ENCODE results near the gene BASP1. TPM values are rescaled to one million over a fixed set of nuclear protein-coding genes. Genes with fewer than 3 reads are reported as not detected.

The BASP1 gene
- total RNA-seq, 4 donors from 2014 or later = 21.5 to 64.8 (median 26.7) TPM

DNA sequence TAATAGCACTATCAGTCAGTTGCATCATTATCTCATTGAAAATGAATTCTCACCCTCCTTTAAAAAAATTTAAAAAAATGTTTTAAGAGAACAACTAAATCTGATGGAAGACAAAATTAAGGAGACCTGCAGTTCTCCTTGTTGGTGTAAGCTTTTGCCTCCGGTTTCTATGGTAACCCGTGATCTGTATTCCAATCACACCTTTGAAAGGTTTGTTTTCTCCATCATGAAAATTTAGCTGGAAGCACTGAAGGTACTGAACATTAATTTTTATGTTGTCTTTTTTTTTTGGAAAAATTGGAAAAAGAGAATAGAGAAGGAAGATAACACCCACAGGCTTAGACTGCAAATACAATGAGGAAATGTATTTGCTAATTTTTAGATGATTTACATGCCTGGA lies 2.5 kb upstream of the BASP1 start:
- Histone ChIP-seq H3K27me3 (no peaks in the 10 kb centered on the region), H3K4me1 (no peaks in the 10 kb centered on the region), H3K36me3 (no peaks in the 10 kb centered on the region), H3K9me3 (no peaks in the 10 kb centered on the region), H3K4me3 (no peak overlapping the region), H3K27ac (no peak overlapping the region)
- TF ChIP-seq POLR2A (IDR thresholded peaks at IDR 0.05) = no peak
- TF ChIP-seq, protein P1, sequence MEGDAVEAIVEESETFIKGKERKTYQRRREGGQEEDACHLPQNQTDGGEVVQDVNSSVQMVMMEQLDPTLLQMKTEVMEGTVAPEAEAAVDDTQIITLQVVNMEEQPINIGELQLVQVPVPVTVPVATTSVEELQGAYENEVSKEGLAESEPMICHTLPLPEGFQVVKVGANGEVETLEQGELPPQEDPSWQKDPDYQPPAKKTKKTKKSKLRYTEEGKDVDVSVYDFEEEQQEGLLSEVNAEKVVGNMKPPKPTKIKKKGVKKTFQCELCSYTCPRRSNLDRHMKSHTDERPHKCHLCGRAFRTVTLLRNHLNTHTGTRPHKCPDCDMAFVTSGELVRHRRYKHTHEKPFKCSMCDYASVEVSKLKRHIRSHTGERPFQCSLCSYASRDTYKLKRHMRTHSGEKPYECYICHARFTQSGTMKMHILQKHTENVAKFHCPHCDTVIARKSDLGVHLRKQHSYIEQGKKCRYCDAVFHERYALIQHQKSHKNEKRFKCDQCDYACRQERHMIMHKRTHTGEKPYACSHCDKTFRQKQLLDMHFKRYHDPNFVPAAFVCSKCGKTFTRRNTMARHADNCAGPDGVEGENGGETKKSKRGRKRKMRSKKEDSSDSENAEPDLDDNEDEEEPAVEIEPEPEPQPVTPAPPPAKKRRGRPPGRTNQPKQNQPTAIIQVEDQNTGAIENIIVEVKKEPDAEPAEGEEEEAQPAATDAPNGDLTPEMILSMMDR (IDR thresholded peaks at IDR 0.05) = no peak
- no peak for DNase-seq
- intact Hi-C loops (cut with DNase I; ENCODE audit: low total_unique reads) = no loop called here

DNA sequence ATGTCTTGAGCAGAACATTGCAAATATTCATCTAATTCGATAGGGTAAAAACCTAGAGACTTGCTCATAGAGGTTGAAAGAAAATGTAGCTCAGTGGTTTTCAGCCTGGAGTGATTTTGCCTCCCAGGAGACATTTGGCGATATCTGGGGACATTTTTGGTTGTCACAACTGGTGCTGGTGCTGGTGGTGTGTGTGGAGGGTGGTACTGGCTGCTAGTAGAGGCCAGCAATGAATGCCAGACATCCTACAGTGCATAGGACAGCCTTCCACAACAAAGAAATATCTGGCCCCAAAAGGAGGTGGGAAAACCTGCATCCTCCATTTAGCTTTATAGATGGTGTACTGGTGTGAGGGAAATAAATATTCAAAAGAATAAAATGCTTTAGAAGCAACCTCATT lies 2.1 kb upstream of the BASP1 start:
- Histone ChIP-seq H3K4me1 (no peaks in the 10 kb centered on the region), H3K4me3 (no peak overlapping the region), H3K36me3 (no peaks in the 10 kb centered on the region), H3K27ac (no peak overlapping the region), H3K27me3 (no peaks in the 10 kb centered on the region), H3K9me3 (no peaks in the 10 kb centered on the region)
- TF ChIP-seq, protein P1 (IDR thresholded peaks at IDR 0.05) = no peak
- TF ChIP-seq POLR2A (IDR thresholded peaks at IDR 0.05) = no peak
- no peak for DNase-seq
- intact Hi-C loops (cut with DNase I; ENCODE audit: low total_unique reads) = no loop called here

DNA sequence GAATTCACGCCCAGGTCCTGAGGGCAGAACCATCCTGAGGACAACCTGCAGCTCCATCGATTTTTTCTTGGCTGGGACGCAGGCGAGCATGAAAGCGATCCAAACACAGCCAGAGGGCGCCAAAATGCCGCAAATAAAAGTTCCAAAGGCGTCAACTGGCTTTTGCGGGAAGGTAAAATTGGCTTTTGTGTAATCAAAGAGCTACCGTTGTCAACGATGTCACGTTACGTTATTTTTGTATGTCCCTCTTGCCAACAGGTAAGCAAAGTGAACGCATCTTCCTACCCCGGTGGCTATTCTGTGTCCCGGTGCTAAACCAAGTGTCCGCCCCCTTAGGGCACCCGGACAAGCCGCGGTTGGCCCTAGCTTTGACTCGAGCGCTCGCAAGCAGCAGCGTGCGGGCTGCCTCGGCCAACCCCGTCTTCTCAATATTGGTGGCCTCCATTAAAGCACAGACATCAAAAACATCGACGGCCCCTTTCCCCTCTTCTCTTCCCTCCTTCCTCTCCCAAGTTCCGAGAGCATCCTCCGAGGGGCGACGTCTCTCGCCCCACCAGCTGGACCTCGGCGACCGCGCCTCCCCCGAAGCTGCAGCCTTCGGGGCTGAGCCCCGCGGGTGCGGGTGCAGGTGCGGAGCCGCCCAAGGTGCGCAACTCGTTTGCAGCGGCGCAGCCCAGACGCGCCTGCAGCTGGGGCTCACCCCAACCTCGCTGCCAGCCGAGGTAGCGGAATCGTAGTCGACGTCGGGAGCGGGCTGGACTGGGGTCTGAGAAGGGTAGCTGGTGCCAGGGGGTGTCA lies 1.1 kb upstream of the BASP1 start:
- H3K27ac ChIP-seq = peak overlapping the region; percentile 56 to 73
- no peaks in the 10 kb centered on the region for H3K9me3 ChIP-seq
- H3K4me1 ChIP-seq = no peaks in the 10 kb centered on the region
- no peaks in the 10 kb centered on the region for H3K36me3 ChIP-seq
- DNase-seq = peak; percentile 74 to 77
- H3K4me3 ChIP-seq = peak overlapping the region; percentile 60 to 64
- intact Hi-C loops (cut with DNase I; ENCODE audit: low total_unique reads) = no loop called here
- no peak for TF ChIP-seq POLR2A (IDR thresholded peaks at IDR 0.05)
- TF ChIP-seq, protein P1 (IDR thresholded peaks at IDR 0.05) = peak; percentile 73 to 81 (median 77)
- H3K27me3 ChIP-seq = no peaks in the 10 kb centered on the region

DNA sequence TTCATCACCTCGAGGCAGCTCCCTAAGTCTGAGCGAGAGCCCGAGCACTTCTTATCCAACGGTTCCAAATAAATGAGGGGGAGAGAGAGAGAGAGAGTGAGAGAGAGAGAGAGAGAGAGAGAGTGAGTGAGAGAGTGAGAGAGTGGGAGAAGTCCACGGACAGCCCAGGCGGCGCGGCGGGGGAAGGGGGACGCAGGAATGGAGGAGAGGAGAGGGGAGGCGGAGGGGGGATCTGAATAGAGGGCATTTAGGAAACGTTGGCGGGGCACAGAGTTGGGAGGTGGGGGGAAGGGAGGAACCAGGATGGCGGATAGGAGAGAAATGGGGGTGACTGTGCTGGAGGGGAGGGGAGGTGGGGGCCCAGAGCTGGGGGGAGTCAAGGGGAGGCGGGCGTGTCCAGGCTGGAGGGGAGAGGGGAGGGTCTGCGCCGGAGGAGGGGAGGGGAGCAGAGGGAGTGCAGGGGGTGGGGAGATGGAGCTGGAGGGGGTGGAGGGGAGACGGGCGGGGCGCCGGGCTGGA lies 398 bp upstream of the BASP1 start:
- Histone ChIP-seq H3K36me3 (no peaks in the 10 kb centered on the region), H3K27me3 (no peaks in the 10 kb centered on the region), H3K27ac (peak overlapping the region; percentile 56 to 73), H3K4me3 (peak overlapping the region; percentile 60 to 64), H3K9me3 (no peaks in the 10 kb centered on the region), H3K4me1 (no peaks in the 10 kb centered on the region)
- DNase-seq = peak; percentile 33 to 61
- TF ChIP-seq POLR2A (IDR thresholded peaks at IDR 0.05) = no peak
- TF ChIP-seq, protein P1 (IDR thresholded peaks at IDR 0.05) = peak in 2 of 4 experiments; percentile 37
- intact Hi-C loops (cut with DNase I; ENCODE audit: low total_unique reads) = no loop called here

DNA sequence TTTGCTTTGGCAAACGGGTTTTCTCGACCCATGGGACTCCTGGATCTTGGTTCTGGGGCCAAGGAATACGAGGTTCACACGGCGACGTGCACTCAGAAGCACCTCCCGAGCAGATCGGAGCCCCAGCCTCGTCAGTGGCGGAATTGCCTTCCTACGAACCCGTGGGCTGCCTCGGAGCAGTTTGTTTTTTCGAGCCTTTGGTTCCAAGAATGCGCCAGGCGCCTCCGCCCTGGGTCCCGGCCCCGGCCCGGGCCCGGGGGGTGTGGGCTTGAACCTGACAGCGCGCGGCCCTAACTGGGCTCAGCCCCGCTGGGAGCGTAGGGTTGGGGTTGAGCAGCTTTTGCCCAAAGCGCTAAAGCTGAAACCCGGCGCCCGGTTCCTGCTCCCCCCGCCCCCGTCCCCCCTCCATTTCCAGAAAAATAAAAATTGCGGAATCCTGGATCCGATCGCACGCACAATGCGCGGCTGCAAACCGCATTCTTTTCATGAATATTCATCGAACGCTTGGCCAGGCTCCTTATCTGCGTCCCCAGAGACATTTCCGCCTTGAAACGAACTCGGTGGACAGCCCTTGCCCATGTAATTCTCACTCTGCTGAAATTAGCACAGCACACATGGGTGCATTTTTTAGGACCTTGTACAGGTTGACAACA lies 1.0 kb downstream of the BASP1 start:
- Histone ChIP-seq H3K4me1 (no peaks in the 10 kb centered on the region), H3K27ac (peak overlapping the region; percentile 73 to 76), H3K27me3 (no peaks in the 10 kb centered on the region), H3K36me3 (no peaks in the 10 kb centered on the region), H3K9me3 (no peaks in the 10 kb centered on the region), H3K4me3 (peak overlapping the region; percentile 60 to 64)
- TF ChIP-seq, protein P1 (IDR thresholded peaks at IDR 0.05) = no peak
- no peak for TF ChIP-seq POLR2A (IDR thresholded peaks at IDR 0.05)
- intact Hi-C loops (cut with DNase I; ENCODE audit: low total_unique reads) = no loop called here
- peak; percentile 21 to 30 for DNase-seq
